Upper lobe of right lung (tissue), 1 donor: Measurements from ENCODE around the gene ZNF628. TPM values are rescaled to one million over a fixed set of nuclear protein-coding genes. Genes with fewer than 3 reads are reported as not detected.

Source experiments
- ATAC-seq: fragments of 200-7000 bp; cut with Tn5 transposase; one replicate; pipeline ENCODE4 v1.9.1; 2020; ENCODE audit warnings: mild to moderate bottlenecking, moderate library complexity
- DNase-seq: peaks from one replicate; pipeline ENCODE4 v3.0.0-alpha.2; 2020
- H3K27ac ChIP-seq: fragments of 200-600 bp; one replicate; pipeline ENCODE4 v1.8.0; 2022
- H3K27me3 ChIP-seq: fragments of 200-600 bp; one replicate; pipeline ENCODE4 v1.8.0; 2022; ENCODE audit warnings: mild to moderate bottlenecking
- H3K36me3 ChIP-seq: fragments of 200-600 bp; one replicate; pipeline ENCODE4 v1.8.0; 2022
- H3K4me1 ChIP-seq: fragments of 200-600 bp; one replicate; pipeline ENCODE4 v1.8.0; 2022
- H3K4me3 ChIP-seq: fragments of 200-600 bp; one replicate; pipeline ENCODE4 v1.8.0; 2022; ENCODE audit warnings: mild to moderate bottlenecking
- H3K9me3 ChIP-seq: fragments of 200-600 bp; one replicate; pipeline ENCODE4 v1.8.0; 2022
- CTCF ChIP-seq: fragments of 200-600 bp; IDR thresholded peaks from one replicate; pipeline ENCODE4 v1.8.0; 2022; ENCODE audit warnings: antibody characterized with exemption
- intact Hi-C: fragments of 100-400 bp; cut with DNase I; formaldehyde crosslinking; loops from one replicate; pipeline ENCODE4 v1.11.0; 2022
- total RNA-seq: library from RNA; stranded (reverse); fragmentation: NEBNext Ultra II Directional; extraction: Animal tissue kit (Norgen Biotek cat#: 25700); gene quantifications from one replicate; pipeline ENCODE4 v1.2.1, GENCODE V29; 2021
- donor health status: DM: no; HTN: yes; CAD: no; lungs with severe emphysema.

ZNF628 gene
- total RNA-seq, 1 donor from 2014 or later: 10.2 TPM

DNA sequence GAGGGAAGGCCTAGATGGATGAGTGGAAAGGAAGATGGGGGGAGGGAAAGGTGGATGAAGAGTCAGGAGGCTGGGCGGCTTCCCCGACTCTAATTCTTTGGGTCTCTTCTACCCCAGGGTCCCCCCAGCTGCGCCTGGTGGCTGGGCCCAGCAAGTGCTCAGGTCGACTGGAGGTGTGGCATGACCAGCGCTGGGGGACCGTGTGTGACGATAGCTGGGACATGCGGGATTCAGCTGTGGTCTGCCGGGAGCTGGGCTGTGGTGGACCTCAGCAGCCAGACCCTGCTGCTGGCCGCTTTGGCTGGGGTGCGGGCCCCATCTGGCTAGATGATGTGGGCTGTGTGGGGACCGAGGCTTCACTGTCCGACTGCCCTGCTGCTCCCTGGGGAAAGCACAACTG is 21.3 kb downstream of the ZNF628 start:
- no peaks in the 10 kb centered on the region for H3K4me1 ChIP-seq
- no peak for ATAC-seq
- TF ChIP-seq CTCF: no peak
- intact Hi-C loops: no loop called here
- H3K36me3 ChIP-seq: no peaks in the 10 kb centered on the region
- H3K27ac ChIP-seq: no peak overlapping the region
- H3K4me3 ChIP-seq: no peak overlapping the region
- no peaks in the 10 kb centered on the region for H3K9me3 ChIP-seq
- DNase-seq: no peak
- H3K27me3 ChIP-seq: peaks cover 6% of the 10 kb centered on the region

GRCh38 chr19:55498246-55498840 is 21.9 kb downstream of the ZNF628 start:
- Histone ChIP-seq H3K27me3 (peaks cover 3% of the 10 kb centered on the region), H3K4me1 (no peaks in the 10 kb centered on the region), H3K4me3 (no peak overlapping the region), H3K36me3 (no peaks in the 10 kb centered on the region), H3K9me3 (no peaks in the 10 kb centered on the region), H3K27ac (no peak overlapping the region)
- DNase-seq: no peak
- intact Hi-C loops: no loop called here
- ATAC-seq: no peak
- no peak for TF ChIP-seq CTCF

- no peak for DNase-seq
- no peak for ATAC-seq
- Histone ChIP-seq H3K36me3 (no peaks in the 10 kb centered on the region), H3K27ac (no peak overlapping the region), H3K4me3 (no peak overlapping the region), H3K27me3 (no peaks in the 10 kb centered on the region), H3K4me1 (no peaks in the 10 kb centered on the region), H3K9me3 (no peaks in the 10 kb centered on the region)
- intact Hi-C loops: loop anchor here (5.0 kb wide), 1 partner anchor 358 kb away; no protein-coding TSS in a partner anchor
- no peak for TF ChIP-seq CTCF
These were observed 24.0 kb downstream of the ZNF628 start for GRCh38 chr19:55500368-55500952.

DNA sequence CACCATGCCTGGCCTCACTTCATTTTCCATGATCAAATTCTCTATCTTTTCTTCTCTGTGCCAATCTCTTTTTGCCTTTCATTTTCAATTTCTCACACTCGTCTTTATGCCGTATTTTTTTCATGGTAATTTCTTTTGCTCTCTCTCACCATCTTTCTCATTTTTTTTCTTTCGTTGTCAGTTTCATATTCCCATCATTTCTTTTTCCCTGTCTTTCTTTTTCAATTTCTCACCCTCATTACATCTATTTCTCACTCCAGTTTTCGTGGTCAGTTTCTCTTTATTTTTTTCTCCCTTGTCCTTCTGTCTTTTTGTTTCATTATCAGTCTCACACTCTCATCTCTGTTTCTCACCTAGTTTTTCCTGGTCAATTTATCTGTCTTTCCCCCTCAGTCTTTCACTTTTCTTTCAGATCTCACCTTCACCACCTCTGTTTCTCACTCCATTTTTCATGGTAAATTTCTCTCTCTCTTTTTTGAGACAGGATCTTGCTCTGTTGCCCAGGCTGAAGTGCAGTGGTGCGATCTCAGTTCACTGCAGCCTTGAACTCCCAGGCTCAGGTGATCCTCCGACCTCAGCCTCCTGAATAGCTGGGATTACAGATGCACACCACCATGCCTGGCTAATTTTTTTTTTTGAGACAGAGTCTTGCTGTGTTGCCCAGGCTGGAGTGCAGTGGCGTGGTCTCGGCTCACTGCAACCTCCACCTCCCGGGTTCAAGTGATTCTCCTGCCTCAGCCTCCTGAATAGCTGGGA is 26.0 kb downstream of the ZNF628 start:
- ATAC-seq: no peak
- Histone ChIP-seq H3K27ac (no peak overlapping the region), H3K4me3 (no peak overlapping the region), H3K4me1 (no peaks in the 10 kb centered on the region), H3K27me3 (no peaks in the 10 kb centered on the region), H3K9me3 (no peaks in the 10 kb centered on the region), H3K36me3 (no peaks in the 10 kb centered on the region)
- no peak for TF ChIP-seq CTCF
- intact Hi-C loops: loop anchor here (5.0 kb wide), 1 partner anchor 360 kb away; no protein-coding TSS in a partner anchor
- DNase-seq: no peak

DNA sequence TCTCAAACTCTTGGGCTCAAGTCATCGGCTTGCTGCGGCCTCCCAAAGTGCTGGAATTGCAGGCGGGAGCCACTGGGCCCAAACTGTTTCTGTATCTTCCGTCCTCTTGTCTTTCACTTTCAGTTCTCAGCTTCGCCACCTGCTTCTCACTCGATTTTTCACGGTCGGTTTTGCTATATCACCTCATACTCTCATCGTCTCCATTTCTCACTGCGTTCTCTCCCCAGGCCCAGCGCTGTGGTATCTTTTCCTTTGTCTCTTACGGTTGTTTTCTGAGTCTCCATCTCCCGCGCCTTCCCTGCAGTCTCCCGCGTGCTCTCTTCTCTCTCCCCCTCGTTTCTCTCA is 26.7 kb downstream of the ZNF628 start:
- H3K36me3 ChIP-seq: no peaks in the 10 kb centered on the region
- H3K27ac ChIP-seq: no peak overlapping the region
- H3K4me1 ChIP-seq: no peaks in the 10 kb centered on the region
- no peak overlapping the region for H3K4me3 ChIP-seq
- intact Hi-C loops: loop anchor here (5.0 kb wide), 1 partner anchor 361 kb away; no protein-coding TSS in a partner anchor
- no peaks in the 10 kb centered on the region for H3K9me3 ChIP-seq
- DNase-seq (no peak), ATAC-seq (no peak)
- no peak for TF ChIP-seq CTCF
- H3K27me3 ChIP-seq: no peaks in the 10 kb centered on the region
